Testis (tissue), 3 donors: ENCODE measurements around the gene RPS27. TPM values are rescaled to one million over a fixed set of nuclear protein-coding genes. Genes with fewer than 3 reads are reported as not detected.
A peak's percentile ranks its signal among the peaks of the same experiment; 100 is the strongest.
"Not testable (repeated sequence)": the region's sequence is repeated elsewhere in the genome, so short reads cannot be mapped to it uniquely, and the experiment has no call there.

ENCODE experiments used
- DNase-seq: peaks from one replicate; pipeline ENCODE4 v3.0.0-alpha.2; 2019
- H3K27ac ChIP-seq, 2 donors: fragments of 200-600 bp; sonication (generic); one replicate each; pipeline ENCODE4 v1.5.1; 2019
- H3K27me3 ChIP-seq: fragments of 200-600 bp; sonication (generic); one replicate; pipeline ENCODE4 v1.5.1; 2019
- H3K36me3 ChIP-seq: fragments of 200-600 bp; sonication (generic); one replicate; pipeline ENCODE4 v1.5.1; 2017; ENCODE audit warnings: low read depth; ENCODE audit errors: missing control alignments
- H3K4me1 ChIP-seq: fragments of 200-600 bp; sonication (generic); one replicate; pipeline ENCODE4 v1.5.1; 2019
- H3K4me3 ChIP-seq, 2 donors: fragments of 200-600 bp; sonication (generic); one replicate each; pipeline ENCODE4 v1.5.1; 2017 to 2019
- H3K9me3 ChIP-seq: fragments of 200-600 bp; sonication (generic); one replicate; pipeline ENCODE4 v1.5.1; 2017
- CTCF ChIP-seq, 3 experiments: fragments of 450-650 bp in 2 of 3; fragments of 200-600 bp in 1 of 3; sonication (generic) in 1 of 3; IDR thresholded peaks; one replicate each; pipeline ENCODE4 v1.5.1; 2016 to 2019; ENCODE audit warnings: antibody characterized with exemption in 3 of 3, mild to moderate bottlenecking in 2 of 3, moderate library complexity in 1 of 3
- POLR2A ChIP-seq: fragments of 450-650 bp; IDR thresholded peaks from one replicate; pipeline ENCODE4 v1.6.1; 2017; ENCODE audit warnings: antibody characterized with exemption, mild to moderate bottlenecking, moderate library complexity
- WGBS, 2 donors: methylation state at CpG; one replicate each; pipeline ENCODE4 v1.1.5; 2018; 5-methylcytosine and 5-hydroxymethylcytosine counted together
- intact Hi-C: fragments of 100-400 bp; cut with DNase I; formaldehyde crosslinking; loops from one replicate; pipeline ENCODE4 v1.15.1; 2023; ENCODE audit warnings: low total_unique reads
- polyA plus RNA-seq: library from polyadenylated mRNA; stranded (reverse); fragments of 350-450 nt; fragmentation: Illumina TruSeq; extraction: RNeasy Lipid Tissue Mini Kit (QIAGEN cat#74804); gene quantifications from one replicate; pipeline ENCODE4 v1.2.3, GENCODE V29; 2014; ENCODE audit warnings: low read depth, low replicate concordance; ENCODE audit not compliant: insufficient read depth
- total RNA-seq, 2 donors: library from RNA; depleted of rRNA; stranded (reverse); fragments of >200 nt; gene quantifications; one replicate each; pipeline ENCODE4 v1.2.3, GENCODE V29; 2016

The RPS27 gene
- total and polyA plus RNA-seq, 3 donors from 2014 or later = 779 to 3,589 (median 1,544) TPM

GRCh38 chr1:154000420-154000819 is 9.9 kb downstream of the RPS27 start:
- no peak overlapping the region for H3K4me3 ChIP-seq
- WGBS, 2 donors = 64 to 74% methylated on average over 4 of the region's 4 CpGs
- no peaks in the 10 kb centered on the region for H3K9me3 ChIP-seq
- DNase-seq = no peak
- H3K36me3 ChIP-seq = no peaks in the 10 kb centered on the region
- H3K27me3 ChIP-seq = no peaks in the 10 kb centered on the region
- TF ChIP-seq CTCF (IDR thresholded peaks at IDR 0.05) (no peak), POLR2A (no peak)
- H3K4me1 ChIP-seq = peaks cover 7% of the 10 kb centered on the region
- intact Hi-C loops = no loop called here
- peak overlapping the region; percentile 57 to 66 for H3K27ac ChIP-seq

GRCh38 chr1:154006136-154006535 is 15.6 kb downstream of the RPS27 start:
- Histone ChIP-seq H3K36me3 (no peaks in the 10 kb centered on the region), H3K27me3 (no peaks in the 10 kb centered on the region), H3K4me1 (peaks cover 7% of the 10 kb centered on the region), H3K9me3 (no peaks in the 10 kb centered on the region), H3K4me3 (no peak overlapping the region), H3K27ac (no peak overlapping the region)
- 90 to 100% methylated on average over 3 of the region's 3 CpGs for WGBS, 2 donors
- DNase-seq = no peak
- intact Hi-C loops = no loop called here
- TF ChIP-seq POLR2A (no peak), CTCF (IDR thresholded peaks at IDR 0.05) (no peak)

GRCh38 chr1:154012129-154012528 is 21.6 kb downstream of the RPS27 start:
- no peak for DNase-seq
- no peaks in the 10 kb centered on the region for H3K9me3 ChIP-seq
- no peak overlapping the region for H3K27ac ChIP-seq
- no peaks in the 10 kb centered on the region for H3K27me3 ChIP-seq
- intact Hi-C loops = no loop called here
- H3K36me3 ChIP-seq = no peaks in the 10 kb centered on the region
- TF ChIP-seq POLR2A = no peak
- TF ChIP-seq CTCF (IDR thresholded peaks at IDR 0.05) = no peak
- WGBS, 2 donors = 82 to 86% methylated on average over 1 of the region's 1 CpG
- H3K4me1 ChIP-seq = no peaks in the 10 kb centered on the region
- no peak overlapping the region for H3K4me3 ChIP-seq

- H3K27ac ChIP-seq, H3K27me3 ChIP-seq, H3K4me3 ChIP-seq, intact Hi-C loops, H3K9me3 ChIP-seq, H3K4me1 ChIP-seq, DNase-seq, H3K36me3 ChIP-seq: not testable (repeated sequence)
- WGBS, 2 donors = 95 to 97% methylated on average over 14 of the region's 14 CpGs
Observed at GRCh38 chr1:154012543-154012942, 22.0 kb downstream of the RPS27 start.

- H3K36me3 ChIP-seq = no peaks in the 10 kb centered on the region
- H3K9me3 ChIP-seq = no peaks in the 10 kb centered on the region
- H3K27me3 ChIP-seq = no peaks in the 10 kb centered on the region
- no peaks in the 10 kb centered on the region for H3K4me1 ChIP-seq
- H3K27ac ChIP-seq = no peak overlapping the region
- intact Hi-C loops = no loop called here
- no peak overlapping the region for H3K4me3 ChIP-seq
- TF ChIP-seq POLR2A = no peak
- TF ChIP-seq CTCF (IDR thresholded peaks at IDR 0.05) = no peak
- no peak for DNase-seq
- WGBS, 2 donors = 69 to 78% methylated on average over 3 of the region's 3 CpGs
Observed at GRCh38 chr1:154014154-154014907, 23.8 kb downstream of the RPS27 start.
